ENCODE results near the gene GMPR2.

GMPR2 gene

DNA sequence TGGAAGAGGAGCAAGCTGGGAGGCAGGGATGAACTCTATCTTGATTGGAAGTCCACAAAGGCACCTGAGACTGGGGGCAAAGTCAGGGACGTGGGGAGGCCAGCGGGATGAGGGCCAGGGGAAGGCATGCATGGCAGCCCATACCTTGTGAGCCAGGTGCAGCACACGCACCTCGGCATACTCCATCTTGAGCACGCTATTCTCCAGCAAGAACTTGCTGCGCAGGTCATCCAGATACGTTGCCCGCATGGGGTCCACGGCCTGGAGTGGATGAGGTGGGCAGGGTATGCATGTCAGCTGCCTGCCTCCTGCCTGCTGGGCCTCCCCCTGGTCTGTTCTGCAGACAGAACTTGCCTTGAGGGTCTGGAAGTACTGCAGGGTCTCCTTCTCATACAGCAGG, 34.8 kb downstream of the GMPR2 start:
- no peak for DNase-seq (ENCODE audit: low read depth)

DNA sequence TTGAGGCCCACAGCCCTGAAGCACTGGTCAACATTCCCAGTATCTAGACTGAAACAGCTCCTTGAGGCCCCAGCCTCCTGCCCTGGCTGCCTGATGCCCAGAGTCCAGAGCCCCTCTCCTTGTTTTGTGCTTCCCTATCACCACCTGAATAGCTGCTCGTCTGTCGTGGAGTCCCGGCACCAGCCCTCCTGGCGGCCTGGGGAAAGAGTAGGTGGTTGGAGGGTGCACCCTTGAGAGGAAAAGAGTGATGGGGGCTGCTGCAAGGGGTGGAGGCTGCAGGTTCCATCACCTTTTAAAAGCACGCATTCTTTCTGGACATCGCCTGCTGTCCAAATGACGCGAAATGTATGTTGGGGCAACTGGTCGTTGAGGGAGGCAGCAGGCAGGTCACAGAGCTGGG, 35.5 kb downstream of the GMPR2 start:
- no peak for DNase-seq (ENCODE audit: low read depth)

DNA sequence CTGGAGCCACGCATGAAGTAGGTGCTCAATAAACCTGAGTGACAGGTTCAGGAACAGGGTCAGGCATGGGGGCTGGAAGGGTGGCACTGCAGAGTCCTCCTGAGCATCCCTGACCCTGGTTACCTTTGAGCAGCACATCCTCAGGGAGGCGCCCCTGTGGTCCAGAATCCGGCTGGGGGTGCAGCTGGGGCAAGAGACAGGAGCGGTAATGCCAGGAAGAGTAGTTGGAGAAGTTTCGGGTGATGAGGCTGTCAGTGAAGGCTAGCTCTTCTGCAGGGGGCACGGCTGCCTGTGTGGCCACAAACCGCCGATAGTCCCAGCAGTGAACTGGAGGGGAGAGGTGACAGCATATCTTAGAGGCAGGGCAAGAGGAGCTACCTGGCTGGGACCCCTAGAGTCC, 36.6 kb downstream of the GMPR2 start:
- DNase-seq (ENCODE audit: low read depth): no peak

DNA sequence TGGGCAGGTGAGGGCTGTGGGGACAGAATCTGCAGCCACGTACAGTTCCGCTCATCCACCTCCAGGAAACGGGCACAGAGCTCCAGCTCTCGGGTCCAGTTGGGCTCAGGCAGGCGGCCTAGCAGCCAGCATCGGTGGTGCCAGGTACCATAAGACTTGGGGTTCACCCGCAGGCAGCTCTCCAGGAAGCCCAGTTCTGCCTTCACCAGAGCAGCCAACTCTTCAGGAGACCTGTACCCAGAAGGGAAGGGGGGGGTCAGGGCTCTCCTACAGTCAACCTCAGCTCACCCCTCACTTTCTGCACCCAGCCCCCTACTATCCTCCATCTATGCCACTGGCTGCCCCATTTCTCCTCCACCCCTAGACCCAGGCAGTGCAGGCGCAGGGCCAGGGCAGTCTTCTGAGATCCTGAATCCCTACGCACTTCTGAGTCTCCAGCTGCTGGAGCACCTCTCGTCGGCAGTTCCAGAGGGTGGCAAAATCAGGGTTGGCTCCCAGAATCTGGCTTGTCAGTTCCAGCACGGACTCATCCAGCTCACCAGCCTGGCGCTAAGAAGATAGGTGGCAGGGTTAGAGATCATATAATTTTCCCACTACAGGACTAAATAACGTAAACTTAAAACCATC, 37.3 kb downstream of the GMPR2 start:
- no peak for DNase-seq (ENCODE audit: low read depth)

DNA sequence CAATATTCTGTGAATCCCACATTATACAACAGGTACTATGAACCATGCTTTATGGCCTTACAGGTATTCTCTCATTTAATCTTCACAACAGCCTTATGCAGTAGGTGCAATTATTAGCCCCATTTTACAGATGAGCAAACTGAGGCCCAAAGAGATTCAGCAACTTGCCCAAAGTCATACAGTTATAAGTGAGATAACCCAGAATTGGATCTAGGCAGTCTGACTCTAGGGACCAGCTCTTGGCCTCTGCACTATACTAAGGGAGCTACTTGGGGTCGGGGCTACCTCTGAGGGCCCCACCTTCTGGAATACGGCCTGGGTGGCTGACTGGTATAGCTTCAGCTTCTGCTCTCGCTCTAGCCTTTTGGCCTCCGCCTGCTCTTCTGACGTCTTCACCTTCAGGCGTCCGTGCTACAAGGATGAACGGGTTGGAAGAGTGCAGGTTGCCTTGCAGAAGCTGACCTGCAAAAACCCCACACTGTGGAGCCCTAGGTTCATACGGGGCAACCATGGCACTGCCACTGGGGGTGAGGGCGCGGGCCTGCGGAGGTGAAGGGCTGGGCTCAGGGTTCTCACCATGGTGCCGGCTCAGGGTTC, 37.9 kb downstream of the GMPR2 start:
- no peak for DNase-seq (ENCODE audit: low read depth)

DNA sequence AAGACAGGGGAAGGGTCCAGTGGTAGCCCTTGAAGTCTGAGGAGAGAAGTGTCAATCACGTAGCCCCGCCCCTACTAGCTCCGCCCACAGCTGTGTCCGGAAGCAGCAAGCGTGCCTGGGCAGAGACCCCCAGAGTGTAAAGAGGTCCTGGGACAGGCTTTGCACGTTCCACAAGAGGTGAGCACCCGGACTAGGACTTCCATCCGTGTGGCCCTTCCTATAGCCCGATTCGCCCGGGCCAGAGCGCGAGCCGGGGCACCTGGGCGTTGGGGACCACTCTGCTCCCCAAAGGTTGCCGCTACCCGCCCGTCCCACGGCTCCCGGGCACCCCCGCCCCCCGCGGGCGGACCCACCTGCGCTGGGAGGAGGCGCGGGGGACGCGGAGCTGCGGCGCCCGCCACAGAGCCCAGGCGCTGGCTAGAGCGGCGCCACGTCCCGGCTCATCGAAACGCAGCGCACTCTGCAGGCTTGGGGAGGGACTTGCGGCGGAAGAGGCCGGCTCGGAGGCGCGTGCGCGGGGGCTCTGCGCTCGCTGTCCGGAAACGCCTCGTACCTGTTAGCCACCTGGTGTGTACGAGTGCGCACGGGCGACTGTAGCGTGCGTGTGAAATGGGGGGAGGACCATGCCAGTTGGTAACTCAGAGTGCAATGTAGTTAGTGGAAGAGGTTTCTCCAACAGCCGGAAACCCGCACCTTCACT, 38.6 kb downstream of the GMPR2 start, which contains the start of gene RABGGTA:
Gene RABGGTA, minus strand, starts transcription at position 464 of the 700 bp plus-strand sequence. CDS start 482 bp downstream, outside the sequence.
- peak; percentile 90 for DNase-seq (ENCODE audit: low read depth)

DNA sequence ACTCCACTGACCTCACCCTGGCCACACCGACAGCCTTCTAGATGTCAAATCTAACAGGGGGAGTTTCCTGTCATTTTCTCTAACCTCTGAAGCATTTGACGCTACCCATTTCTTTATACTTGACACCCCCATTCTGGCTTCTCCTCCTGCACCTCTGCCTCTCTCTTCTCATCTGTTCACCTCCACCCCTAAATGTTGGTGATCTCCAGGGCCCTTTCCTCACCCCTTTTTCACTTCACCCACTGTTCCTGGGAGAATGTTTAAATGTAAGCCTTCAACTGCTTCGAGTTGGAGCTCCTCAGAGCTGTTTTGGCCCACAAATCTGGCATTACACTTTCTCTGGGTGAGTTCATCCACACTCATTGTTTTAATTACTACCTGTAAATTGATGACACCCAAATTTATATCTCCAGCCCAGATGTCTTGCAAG, 39.1 kb downstream of the GMPR2 start:
- DNase-seq (ENCODE audit: low read depth): no peak

DNA sequence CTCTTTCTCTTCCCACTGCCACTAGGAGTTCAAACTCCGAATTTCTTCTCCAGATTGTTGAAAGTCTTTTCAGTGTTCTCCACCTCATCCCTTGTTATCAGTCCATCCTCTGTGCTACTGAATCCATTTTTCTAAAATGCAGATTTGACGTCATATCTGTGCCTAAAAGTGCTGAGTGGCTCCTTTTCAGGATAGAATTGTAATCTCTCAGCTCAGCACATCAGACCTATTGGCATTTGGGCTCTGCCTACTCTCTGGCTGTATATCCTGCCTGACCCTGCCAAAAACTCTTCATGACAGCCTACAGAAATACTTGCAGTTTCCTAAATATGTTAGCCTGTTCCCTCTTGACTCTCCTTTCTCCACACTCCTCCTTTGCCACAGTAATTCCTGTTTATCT, 39.7 kb downstream of the GMPR2 start:
- no peak for DNase-seq (ENCODE audit: low read depth)

DNA sequence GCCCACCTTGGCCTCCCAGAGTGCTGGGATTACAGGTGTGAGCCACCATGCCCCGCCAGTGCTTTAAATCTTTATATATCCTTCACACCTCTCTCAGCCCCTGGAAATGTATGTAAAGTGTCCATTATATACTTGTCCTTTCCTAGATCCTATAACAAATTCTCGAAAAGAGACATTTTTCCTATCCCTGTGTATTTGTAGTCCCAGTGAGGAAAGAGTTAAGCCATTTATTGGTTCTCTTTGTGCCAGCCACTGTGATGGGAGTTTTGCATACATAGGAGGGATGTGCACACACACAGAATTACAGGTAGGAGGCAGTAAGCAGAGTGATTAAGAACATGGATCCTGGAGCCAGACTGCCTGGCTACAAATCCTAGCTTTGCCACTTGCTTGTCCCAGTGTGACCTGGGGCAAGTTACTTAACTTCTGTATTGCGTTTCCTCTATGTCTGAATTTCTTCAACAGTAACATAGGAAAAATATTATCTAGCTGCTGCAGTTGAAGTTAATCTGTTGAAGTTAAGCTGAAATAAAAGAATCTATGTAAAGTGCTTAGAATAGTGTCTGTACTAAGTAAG, 40.8 kb downstream of the GMPR2 start:
- DNase-seq (ENCODE audit: low read depth): no peak

DNA sequence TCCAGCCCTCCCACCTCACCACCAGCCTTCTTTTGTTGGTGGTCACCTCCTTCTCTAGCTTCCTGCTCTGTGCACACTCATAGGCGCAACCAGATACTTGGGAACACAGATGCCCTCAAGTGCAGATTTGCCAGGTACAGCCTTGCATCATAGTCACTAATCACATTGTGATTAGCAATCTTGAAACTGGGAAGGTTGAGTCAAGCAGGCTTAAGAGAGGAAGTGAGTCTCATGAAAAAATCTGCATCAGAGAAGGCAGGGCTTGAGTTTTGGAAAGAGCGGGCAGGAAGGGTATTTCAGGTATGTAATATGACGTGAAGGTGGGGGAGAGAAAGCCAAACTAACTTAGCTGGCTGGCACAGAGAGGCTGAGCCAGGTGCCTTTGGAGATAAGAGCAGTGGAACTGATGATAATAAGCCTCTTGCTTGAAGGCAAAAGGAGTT, 41.4 kb downstream of the GMPR2 start:
- peak; percentile 37 for DNase-seq (ENCODE audit: low read depth)

DNA sequence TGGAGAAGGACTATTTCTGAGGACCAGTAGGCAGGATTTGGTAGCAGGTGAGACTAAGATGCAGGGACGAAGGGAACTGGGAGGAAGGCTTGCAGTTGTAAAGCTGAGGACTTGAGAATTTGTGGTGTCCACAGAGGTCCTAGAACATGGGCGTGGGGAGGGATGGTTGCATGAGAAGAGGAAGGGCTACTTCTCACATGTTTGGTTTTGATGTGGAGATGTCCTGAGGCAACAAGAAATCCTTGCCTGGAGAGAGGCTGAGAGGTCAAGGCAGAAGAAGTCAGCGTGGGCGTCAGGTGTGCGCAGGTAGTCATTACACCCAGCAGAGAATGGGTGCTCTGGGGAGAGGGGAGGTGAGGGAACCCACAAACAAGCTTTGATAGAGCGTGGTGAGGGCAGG, 44.3 kb downstream of the GMPR2 start:
- DNase-seq (ENCODE audit: low read depth): no peak

DNA sequence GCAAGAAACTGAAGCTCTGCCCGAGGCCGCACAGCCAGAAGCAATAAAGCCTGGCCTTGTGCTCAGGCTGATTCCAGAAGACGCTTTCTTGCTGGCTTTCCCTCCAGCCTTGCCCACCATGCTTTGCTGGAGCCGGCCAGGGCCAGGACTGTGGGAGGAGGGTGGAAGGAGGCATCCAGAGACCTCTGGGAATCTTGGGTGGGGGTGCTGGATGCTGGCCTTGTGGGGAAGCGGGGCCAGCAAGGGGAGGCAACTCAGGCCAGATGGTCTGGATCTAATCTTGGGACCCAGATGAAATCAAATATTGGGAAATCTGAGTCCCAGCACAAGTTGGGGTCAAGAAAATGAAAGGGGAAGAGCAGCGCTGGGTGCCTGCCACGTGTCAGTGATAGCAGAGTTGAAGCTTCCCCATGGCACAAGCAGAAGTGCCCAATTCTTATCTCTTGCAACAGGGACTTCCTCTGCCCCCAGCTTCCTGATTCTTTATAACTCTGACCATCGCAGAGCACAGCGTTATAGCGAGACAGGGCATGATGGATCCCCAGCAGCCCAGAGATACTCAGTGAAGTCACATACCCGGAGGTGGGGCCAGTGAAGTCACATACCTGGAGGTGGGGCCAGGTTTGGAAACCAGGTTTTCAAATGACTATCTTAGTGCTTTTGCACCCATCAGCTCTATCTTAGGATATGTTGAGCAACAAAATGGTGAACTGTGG, 45.0 kb downstream of the GMPR2 start:
- DNase-seq (ENCODE audit: low read depth): no peak

DNA sequence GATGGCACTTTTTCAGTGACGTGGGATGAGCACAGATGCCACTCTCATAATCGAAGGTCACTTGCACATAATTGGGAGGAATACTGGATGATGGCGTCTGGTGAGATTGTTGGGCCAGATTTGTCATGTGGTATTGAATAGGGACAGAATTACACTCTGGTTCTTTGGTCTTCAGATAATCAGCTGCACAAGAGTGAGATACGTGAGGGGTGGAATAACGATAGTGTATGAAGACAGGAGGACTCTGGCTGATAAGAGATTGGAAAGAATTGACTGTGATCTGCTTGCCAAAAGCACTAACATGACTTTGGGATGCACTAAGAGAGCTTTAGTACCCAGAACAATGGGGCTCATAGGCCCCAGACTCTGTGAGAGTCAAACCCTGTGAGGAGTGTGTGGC, 45.7 kb downstream of the GMPR2 start:
- DNase-seq (ENCODE audit: low read depth): no peak

DNA sequence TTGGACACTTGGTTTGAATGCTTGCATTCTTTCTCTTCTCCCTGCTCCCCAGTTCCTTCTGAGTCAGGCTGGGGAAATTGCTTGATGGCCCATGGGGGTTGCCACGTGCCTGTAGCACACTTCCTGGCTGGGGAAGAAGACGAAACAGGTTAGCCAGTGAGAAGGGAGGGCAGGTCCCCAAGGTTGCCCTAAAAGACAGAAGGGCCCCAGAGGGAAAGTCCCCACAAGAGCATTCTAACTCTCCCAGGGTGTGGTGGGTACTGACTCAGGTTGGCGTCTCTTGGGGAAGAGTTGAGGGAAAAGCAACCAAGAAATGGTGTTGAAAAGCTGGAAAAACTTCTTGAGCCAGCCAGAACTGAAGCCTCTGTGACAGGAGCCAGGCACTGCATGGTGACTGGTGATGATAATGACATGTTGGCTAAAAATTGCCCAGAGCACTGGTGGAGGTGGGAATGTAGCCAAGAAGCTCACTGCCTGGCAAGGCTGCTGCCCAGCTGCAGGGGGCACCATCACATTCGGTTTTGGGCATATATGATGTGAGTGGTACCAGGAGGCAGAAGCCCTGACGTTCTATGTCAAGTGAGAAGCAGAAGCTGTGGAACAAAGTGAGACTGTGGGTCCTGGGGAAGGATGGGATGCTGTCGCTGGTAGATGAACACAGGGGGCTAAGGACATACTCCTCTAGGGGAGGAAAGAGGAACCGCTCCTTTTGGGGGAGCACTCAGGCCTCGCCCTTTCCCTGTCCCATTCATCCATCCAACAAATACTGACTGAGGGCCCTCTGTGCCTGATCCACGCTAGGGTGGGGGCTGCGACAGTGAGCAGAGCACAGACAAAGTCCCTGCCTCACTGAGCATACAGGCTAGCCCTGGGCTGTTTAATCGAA, 46.8 kb downstream of the GMPR2 start:
- DNase-seq (ENCODE audit: low read depth): no peak

DNA sequence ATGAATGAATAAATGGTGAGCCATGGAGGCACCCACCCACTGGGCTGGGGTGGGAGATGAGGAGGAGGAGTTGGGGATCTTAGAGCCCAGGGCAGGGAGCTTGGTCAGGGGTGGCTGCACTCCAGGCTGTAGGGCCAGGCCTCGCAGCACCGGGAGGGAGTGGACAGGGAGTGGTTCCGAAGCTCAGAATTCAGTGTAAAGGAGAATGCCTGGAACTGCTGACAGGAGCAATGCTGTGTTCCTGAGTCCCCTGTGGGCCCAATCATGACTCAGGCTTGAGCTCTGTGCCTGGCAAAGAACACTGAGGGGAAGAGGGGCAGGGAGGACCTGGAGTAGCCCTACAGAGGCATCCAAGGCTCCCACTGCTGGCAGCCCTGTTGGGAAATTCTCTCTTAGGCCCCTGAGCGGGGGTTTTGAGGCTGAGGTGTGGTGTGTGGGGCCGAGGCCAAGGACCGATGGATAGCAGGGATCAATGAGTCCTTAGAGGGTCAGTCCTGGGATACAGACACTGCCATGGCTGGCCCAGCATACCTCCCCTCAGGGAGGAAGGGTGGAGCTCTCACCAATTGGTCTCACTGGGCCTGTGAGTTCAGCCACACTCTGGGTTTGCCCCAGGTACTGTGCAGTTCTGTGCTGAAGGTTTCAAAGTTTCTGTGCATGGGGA, 48.2 kb downstream of the GMPR2 start:
- DNase-seq (ENCODE audit: low read depth): no peak

DNA sequence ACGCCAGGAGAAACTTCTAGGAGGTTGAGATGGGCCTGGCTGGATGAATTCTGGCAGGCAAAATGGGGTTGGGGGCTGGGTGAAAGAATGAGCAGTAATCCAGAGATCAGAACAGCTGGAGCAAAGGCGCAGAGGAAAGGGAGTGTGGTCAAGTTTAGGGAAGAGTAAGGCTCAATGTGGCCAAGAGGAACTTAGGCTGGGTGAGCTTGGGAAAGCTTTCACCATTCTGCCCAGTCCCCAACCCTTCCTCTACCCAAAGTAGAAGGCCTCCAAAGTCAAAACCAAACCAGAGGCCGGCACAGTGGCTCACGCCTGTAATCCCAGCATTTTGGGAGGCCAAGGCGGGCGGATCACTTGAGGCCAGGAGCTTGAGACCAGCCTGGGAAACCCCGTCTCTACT, 48.9 kb downstream of the GMPR2 start:
- no peak for DNase-seq (ENCODE audit: low read depth)

DNA sequence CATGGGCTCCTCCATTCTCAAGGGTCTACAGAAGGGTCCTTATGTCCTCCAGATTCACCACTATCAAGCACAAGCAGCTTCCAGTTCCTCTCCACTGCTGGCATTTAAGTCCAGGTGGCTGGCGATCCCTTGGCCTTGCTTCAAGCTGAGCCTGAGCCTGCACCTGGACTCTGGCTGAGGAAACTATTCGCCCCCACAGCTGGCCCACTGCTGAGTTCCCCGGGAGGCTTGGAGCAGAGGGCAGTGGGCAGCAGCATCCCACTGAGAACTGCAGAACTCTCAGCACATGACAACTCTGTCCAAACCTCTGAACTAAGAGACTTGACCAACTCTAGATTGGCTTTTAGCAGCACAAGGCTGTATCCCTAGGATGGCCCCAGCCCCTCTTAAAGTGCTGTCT, 50.0 kb downstream of the GMPR2 start:
- DNase-seq (ENCODE audit: low read depth): no peak

DNA sequence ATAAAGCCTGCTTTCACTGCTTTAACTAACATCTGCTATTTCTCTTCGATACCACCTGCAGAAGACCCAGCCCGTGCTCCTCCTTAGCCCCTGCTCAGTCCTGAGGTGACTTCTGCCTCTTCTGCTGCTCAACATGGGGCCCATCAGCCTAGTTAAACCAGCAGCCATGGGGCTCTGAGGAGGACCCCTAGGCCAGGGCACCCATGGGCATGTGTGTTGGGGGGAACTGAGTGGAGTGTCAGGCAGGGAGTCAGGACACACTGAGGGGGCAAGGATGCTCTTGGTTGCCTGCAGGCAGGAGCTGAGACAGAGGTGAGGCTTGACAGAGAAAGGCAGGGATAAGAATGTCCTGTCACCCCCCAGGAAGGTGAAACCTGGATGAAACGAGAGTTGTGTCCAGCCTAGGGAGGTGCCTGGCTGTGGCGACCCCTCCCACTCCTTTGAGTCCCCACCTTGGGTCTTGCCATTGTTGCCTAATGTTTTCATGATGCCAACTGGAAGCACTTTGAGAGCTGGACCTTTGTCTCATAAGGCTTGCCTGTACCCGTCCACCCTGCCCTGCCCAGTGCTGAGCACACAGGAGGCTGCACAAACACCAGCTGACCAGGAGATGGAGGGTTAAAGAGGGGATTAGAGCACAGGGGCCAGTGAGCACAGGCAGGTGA, 51.2 kb downstream of the GMPR2 start:
- no peak for DNase-seq (ENCODE audit: low read depth)

DNA sequence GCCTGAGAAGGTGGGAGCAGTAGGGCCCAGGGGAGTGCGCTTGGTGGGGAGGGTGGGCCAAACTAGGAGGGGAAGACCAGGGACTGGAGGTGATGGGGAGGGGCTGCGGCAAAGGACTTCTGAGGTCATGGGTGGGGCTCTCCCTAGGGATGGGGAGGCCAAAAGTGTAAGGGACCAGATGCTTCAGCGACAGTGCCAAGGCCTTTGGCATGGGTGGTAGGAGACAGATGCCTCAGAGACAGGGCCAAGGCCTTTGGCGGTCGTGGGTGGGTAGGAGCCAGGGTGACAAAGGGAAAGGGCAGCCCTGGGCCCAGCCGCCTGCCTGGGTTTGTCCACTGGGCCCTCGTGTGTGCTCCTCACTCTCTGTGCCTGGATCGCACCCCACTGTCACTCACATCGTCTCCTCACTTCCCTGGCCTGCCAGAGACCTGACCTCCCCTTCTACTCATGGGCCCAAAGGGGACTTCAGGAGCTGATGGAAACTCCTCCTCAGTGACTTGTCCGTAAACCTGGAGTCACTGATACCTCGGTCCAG, 51.8 kb downstream of the GMPR2 start:
- DNase-seq (ENCODE audit: low read depth): no peak

DNA sequence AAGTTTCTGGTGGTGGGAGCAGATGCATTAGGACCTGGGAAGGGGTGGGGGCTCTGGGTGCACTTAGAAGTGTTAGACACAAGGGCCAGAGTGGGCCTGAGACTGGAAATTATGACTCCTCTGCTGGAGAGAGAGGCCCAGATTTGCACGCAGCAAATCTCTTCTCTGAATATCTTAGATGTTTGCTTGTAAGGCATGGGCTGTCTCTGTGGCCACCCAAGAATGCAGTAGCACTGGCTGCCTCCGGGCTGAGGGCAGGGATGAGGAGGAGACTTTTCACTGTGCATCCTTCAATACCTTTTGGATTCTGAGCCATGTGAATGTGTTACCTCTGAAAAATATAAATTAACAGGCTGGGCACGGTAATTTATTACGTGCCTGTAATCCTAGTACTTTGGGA, 52.6 kb downstream of the GMPR2 start:
- DNase-seq (ENCODE audit: low read depth): no peak
